Ascending aorta (tissue), 2 donors: Measurements from ENCODE around the gene BCAM. TPM values are rescaled to one million over a fixed set of nuclear protein-coding genes. Genes with fewer than 3 reads are reported as not detected.
"Not testable (repeated sequence)": the region's sequence is repeated elsewhere in the genome, so short reads cannot be mapped to it uniquely, and the experiment has no call there.

Source experiments
- DNase-seq, 2 donors: peaks; one replicate each; pipeline ENCODE4 v3.0.0-alpha.2; 2019; ENCODE audit warnings: low spot score in 2 of 2
- H3K27ac ChIP-seq, 2 donors: fragments of 200-600 bp; sonication (generic); one replicate each; pipeline ENCODE4 v1.5.1; 2016 to 2017; ENCODE audit warnings: mild to moderate bottlenecking in 1 of 2
- H3K27me3 ChIP-seq: fragments of 200-600 bp; sonication (generic); one replicate; pipeline ENCODE4 v1.5.1; 2017
- H3K36me3 ChIP-seq, 2 donors: fragments of 200-600 bp; sonication (generic); one replicate each; pipeline ENCODE4 v1.5.1; 2016
- H3K4me1 ChIP-seq, 2 donors: fragments of 200-600 bp; sonication (generic); one replicate each; pipeline ENCODE4 v1.5.1; 2016 to 2017; ENCODE audit warnings: mild to moderate bottlenecking in 1 of 2
- H3K4me3 ChIP-seq, 2 donors: fragments of 200-600 bp; sonication (generic); one replicate each; pipeline ENCODE4 v1.5.1; 2016 to 2017; ENCODE audit warnings: mild to moderate bottlenecking in 1 of 2
- H3K9me3 ChIP-seq, 2 donors: fragments of 200-600 bp; sonication (generic); one replicate each; pipeline ENCODE4 v1.5.1; 2016
- CTCF ChIP-seq, 3 experiments: fragments of 200-600 bp in 2 of 3; fragments of 450-650 bp in 1 of 3; sonication (generic) in 2 of 3; IDR thresholded peaks; one replicate each; pipeline ENCODE4 v1.5.1; 2016 to 2019; ENCODE audit warnings: antibody characterized with exemption in 3 of 3, mild to moderate bottlenecking in 1 of 3, moderate library complexity in 1 of 3
- intact Hi-C: fragments of 100-400 bp; cut with DNase I; formaldehyde crosslinking; loops from one replicate; pipeline ENCODE4 v1.15.1; 2023
- total RNA-seq: library from RNA; depleted of rRNA; stranded (reverse); fragments of >200 nt; gene quantifications from one replicate; pipeline ENCODE4 v1.1.0, GENCODE V29; 2016

The BCAM gene
- total RNA-seq, 1 donor from 2014 or later = 832 TPM

GRCh38 chr19:44855606-44856005 lies 46.7 kb downstream of the BCAM start:
- H3K27me3 ChIP-seq = no peaks in the 10 kb centered on the region
- H3K4me1 ChIP-seq = peaks cover 0 to 5% of the 10 kb centered on the region in 2 donors
- no peak for DNase-seq
- no peak overlapping the region for H3K4me3 ChIP-seq
- no peaks in the 10 kb centered on the region for H3K9me3 ChIP-seq
- no peak overlapping the region for H3K27ac ChIP-seq
- TF ChIP-seq CTCF (IDR thresholded peaks at IDR 0.05) = no peak
- intact Hi-C loops = no loop called here
- peaks cover 3 to 16% of the 10 kb centered on the region in 2 donors for H3K36me3 ChIP-seq

GRCh38 chr19:44856421-44857083 lies 47.6 kb downstream of the BCAM start:
- Histone ChIP-seq H3K4me1 (peaks cover 0 to 5% of the 10 kb centered on the region in 2 donors), H3K4me3 (no peak overlapping the region), H3K27me3 (no peaks in the 10 kb centered on the region), H3K36me3 (peaks cover 3 to 22% of the 10 kb centered on the region in 2 donors), H3K9me3 (no peaks in the 10 kb centered on the region), H3K27ac (no peak overlapping the region)
- DNase-seq = no peak
- intact Hi-C loops = no loop called here
- TF ChIP-seq CTCF (IDR thresholded peaks at IDR 0.05) = no peak

GRCh38 chr19:44857837-44858236 lies 48.9 kb downstream of the BCAM start:
- peaks cover 3 to 22% of the 10 kb centered on the region in 2 donors for H3K36me3 ChIP-seq
- H3K4me1 ChIP-seq = peaks cover 0 to 5% of the 10 kb centered on the region in 2 donors
- H3K27ac ChIP-seq = no peak overlapping the region
- intact Hi-C loops = no loop called here
- no peak for DNase-seq
- H3K27me3 ChIP-seq = no peaks in the 10 kb centered on the region
- no peaks in the 10 kb centered on the region for H3K9me3 ChIP-seq
- no peak overlapping the region for H3K4me3 ChIP-seq
- TF ChIP-seq CTCF (IDR thresholded peaks at IDR 0.05) = no peak

- DNase-seq, H3K9me3 ChIP-seq, H3K27ac ChIP-seq, H3K27me3 ChIP-seq, H3K4me1 ChIP-seq, H3K4me3 ChIP-seq, intact Hi-C loops: not testable (repeated sequence)
- H3K36me3 ChIP-seq = peaks cover 20 to 40% of the 10 kb centered on the region in 2 donors
These were observed 52.7 kb downstream of the BCAM start for GRCh38 chr19:44861576-44861975.

GRCh38 chr19:44863990-44864389 lies 55.1 kb downstream of the BCAM start:
- Histone ChIP-seq H3K4me3 (no peak overlapping the region), H3K27ac (no peak overlapping the region), H3K27me3 (no peaks in the 10 kb centered on the region), H3K4me1 (no peaks in the 10 kb centered on the region), H3K9me3 (no peaks in the 10 kb centered on the region), H3K36me3 (peaks cover 23 to 53% of the 10 kb centered on the region in 2 donors)
- intact Hi-C loops = no loop called here
- DNase-seq = no peak
- no peak for TF ChIP-seq CTCF (IDR thresholded peaks at IDR 0.05)

GRCh38 chr19:44865196-44865767 lies 56.4 kb downstream of the BCAM start:
- TF ChIP-seq CTCF (IDR thresholded peaks at IDR 0.05) = no peak
- no peak overlapping the region for H3K27ac ChIP-seq
- DNase-seq = no peak

More at GRCh38 chr19:44865196-44865767, 56.4 kb downstream of the BCAM start:
- no peak overlapping the region for H3K4me3 ChIP-seq
- intact Hi-C loops = no loop called here
- H3K27me3 ChIP-seq = no peaks in the 10 kb centered on the region
- H3K4me1 ChIP-seq = no peaks in the 10 kb centered on the region
- peaks cover 23 to 50% of the 10 kb centered on the region in 2 donors for H3K36me3 ChIP-seq
- no peaks in the 10 kb centered on the region for H3K9me3 ChIP-seq
